ENCODE data around the gene NUP50.

Gene NUP50

DNA sequence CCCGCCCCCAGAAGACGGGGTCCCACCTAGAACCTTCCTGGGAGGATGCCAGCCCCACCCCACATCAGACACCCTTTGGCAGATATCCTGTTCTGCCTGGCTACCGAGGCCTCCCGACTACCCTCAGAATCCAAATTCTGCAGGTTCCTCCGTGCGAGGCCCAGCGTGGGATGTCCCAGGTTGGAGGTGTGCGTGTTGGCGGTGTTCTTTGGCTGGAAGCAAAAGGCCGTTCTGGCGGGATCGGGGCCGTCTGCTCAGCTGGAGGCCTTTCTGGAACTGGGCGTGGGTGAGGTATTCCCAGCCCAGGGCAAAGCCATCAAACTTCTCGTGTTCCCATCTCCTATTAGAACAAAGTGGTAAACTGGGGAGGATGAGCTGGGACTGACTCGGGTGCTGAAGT, 32.6 kb downstream of the NUP50 start:
- DNase-seq (ENCODE audit: low spot score) = no peak

DNA sequence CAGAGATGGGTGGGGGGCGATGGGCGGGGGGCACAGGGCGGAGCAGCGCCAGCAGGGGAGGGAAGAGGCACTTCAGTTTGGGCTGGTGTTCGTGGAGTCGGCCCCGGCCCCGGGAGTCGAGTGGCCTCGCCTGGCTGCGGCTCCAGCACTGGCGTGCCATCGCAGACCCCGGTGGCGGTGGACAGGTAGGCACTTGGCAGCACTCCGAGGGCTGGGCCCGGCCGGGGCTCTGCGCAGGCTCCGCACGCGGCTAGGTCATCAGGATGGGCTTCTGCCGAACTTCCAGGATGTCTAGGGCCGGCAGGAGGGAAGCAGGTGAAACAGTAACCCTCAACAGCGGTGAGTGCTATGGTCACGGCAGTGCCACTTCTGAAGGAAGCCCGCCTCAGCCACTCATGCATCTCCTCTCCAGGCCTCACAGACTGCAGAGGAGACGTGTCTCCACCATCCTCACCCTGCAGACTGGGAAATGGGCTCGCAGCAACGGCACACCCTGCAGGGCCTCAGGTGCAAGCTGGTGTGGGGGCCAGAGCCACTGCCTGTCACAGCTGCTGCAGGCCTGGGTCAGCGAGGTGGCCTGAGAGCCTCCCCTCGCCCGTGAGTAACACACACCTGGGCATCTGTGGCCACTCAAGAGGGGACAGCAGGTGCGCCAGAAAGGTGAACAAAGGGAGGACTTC, 33.3 kb downstream of the NUP50 start:
- no peak for DNase-seq (ENCODE audit: low spot score)

DNA sequence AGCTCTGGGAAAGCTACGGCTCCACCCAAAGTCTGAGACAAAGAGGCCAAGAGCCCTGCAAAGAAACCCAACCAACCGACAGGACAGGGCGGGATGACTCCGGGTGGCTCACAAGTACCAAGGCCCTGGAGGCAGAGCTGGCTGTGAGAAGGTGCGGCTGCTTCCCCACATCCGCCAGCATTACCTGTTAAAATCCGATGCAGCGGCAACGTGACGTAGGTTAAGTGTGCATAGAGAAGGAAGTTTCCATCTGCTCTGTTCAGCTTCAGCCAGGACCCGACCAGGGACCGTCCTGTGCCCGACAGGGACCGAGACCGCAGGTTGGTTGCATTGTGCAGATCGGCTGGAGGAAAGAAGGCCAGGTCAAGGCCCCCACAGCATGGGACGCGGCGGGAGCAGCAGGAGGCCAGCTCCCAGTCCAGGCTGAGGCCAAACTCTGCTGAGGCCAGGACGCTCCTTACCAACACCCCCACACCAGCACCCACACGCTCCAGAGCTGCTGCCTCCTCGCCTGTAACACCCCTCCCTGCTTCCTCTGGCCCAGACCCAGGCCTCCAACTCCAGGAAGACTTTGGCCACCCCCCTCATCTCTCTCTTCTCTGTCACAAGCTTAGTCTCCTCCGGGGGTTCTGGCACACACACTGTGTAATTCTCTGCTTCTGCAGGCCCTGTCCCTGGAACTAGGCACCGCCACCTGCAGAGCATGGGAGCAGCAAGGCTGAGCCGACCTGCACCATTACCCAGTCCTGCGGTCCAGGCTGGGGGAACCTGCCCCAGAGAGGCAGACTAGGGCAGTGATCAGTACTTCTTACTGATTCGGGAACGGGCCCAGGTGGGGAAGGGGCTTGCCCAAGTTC, 34.1 kb downstream of the NUP50 start:
- no peak for DNase-seq (ENCODE audit: low spot score)

- DNase-seq (ENCODE audit: low spot score) = no peak
These were observed 34.7 kb downstream of the NUP50 start for GRCh38 chr22:45198463-45198795.

GRCh38 chr22:45199723-45200122, 36.0 kb downstream of the NUP50 start:
- no peak for DNase-seq (ENCODE audit: low spot score)

GRCh38 chr22:45200230-45200629, 36.5 kb downstream of the NUP50 start:
- DNase-seq (ENCODE audit: low spot score) = no peak

DNA sequence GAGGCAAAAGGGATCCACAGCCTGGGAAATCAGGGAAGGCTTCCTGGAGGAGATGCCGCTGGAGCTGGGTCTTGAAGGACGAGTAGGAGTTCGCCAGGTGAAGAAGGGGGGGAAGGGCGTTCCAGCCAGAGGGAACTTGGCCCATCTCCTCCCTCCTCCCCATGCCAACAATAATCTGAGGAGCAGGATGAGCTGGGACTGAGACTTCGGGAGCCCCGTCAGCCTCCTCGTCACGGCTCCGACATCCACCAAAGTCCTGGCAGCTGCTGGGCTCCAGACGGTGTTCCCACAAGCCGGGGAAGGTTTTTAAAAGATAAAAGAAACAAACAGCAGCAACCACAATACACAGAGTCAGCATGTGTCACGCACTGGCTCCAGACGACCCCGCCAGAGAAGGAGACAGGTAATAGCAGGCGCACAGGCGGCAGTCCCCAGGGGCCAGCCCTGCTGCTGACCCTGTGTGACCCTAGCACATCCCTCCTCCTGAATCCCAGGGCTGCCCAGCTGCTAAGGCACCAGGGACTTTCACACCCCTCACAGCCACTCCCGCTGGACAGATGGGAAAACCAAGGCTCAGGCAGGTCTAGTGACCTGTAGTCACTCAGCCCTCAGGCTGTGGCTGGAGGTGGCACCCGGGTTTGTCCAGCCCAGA, 37.3 kb downstream of the NUP50 start:
- DNase-seq (ENCODE audit: low spot score) = no peak

- DNase-seq (ENCODE audit: low spot score) = no peak
These were observed 38.1 kb downstream of the NUP50 start for GRCh38 chr22:45201678-45202332.

DNA sequence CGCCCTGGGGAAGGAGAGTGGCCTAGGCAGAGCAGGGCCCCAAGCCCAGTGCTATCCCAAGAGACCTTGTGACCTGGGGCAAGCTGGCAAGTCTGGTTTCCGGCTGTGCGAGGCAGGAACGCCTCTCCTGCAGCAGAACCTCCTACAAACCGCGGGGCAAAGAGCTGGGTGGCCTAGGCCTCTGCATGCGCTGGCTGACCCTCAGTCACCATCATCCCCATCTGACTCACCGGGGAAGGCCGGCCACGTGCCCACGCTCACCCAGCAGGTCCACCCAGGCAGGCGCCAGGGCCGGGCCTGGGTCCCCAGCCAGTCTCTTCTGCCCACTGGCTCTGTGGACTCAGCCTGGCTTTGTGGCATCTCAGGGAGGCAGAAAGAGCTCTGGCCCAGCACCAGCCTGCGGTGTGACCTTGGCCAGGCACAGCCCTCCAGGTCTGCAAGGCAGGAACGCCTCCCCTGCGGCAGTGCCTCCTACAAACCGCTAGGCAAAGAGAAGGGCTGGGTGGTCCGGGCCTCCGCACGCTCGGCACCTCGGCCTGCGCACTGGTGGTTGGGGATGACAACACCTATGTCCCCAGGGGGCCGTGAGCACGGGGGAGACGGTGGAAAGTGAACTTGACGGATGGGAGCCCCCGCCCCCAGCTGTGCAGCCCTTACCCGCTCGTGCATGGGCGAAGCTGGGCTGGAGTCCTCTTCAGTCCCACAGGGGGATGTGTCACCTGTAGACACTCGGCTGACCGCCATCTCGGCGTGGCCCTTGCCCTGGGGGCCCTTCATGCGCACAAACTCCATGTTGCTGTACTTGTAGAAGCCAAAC, 38.8 kb downstream of the NUP50 start:
- DNase-seq (ENCODE audit: low spot score) = no peak

- DNase-seq (ENCODE audit: low spot score) = no peak
These were observed 39.6 kb downstream of the NUP50 start for GRCh38 chr22:45203150-45203951.

DNA sequence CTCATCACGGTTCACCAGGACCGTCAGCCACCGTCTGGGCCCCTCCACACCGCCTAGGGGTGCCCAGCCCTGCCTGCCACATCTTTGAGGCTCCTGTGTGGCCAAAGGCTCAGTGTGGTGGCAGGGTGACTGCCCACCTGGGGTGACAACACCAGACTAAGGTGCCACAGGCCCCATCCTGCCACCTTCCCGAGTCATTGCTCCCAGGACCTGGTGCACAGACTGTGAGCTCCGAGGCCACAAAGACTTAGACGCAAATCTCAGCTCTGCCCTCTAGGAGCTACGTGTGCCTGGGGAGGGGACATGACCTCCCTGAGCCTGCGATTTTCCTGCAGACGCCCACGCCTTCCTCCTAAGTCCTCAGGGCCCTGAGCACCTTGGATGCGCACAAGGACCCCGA, 40.5 kb downstream of the NUP50 start:
- no peak for DNase-seq (ENCODE audit: low spot score)

DNA sequence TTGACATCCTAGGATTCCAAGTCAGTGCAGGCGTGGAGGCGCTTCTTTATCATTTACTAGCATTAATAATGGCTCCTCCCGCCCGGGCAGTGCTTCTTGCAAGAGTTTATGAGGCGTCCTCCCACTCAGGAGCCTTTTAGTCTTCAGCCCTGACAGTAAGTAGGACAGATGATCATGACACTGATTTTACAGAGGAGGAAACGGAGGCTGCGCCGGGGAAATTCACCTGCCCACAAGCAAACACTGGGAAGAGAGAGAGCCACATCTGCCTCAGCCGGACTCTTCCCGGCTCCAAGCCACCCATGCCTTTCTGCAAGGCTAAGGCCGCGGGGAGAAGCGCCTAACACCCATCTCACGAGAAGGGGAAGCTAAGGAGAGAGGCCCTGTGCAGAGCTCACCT, 41.1 kb downstream of the NUP50 start:
- no peak for DNase-seq (ENCODE audit: low spot score)

DNA sequence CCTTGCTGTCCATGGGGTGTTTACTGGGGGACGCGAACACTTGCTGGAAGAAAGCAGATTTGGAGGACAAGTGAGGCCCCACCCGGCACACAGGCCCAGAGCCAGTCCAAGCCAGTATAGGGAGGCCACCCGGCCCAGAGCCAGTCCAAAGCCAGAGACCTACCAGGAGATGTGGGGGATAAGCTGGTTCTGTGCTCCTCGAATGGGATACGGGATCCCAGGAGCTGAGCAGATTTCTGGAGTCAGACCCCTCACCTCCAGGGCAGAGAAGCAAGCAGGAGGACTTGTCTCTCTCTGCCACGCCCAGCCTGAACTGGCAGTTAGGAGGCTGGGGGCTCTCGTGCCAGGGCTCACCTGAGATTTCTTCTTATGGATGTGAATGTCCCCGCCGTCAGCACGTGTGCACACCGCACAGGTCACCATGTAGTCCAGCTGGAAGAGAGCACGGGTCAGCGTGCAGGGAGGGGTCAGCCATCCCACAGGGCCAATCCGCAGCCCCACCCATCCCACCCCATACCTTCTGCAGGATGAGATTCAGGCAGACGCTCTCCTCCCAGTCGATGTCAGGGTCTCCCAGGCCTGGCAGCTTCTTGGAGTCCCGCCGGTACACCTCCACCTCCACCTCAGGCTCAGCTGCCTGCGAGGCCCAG, 41.7 kb downstream of the NUP50 start:
- no peak for DNase-seq (ENCODE audit: low spot score)

DNA sequence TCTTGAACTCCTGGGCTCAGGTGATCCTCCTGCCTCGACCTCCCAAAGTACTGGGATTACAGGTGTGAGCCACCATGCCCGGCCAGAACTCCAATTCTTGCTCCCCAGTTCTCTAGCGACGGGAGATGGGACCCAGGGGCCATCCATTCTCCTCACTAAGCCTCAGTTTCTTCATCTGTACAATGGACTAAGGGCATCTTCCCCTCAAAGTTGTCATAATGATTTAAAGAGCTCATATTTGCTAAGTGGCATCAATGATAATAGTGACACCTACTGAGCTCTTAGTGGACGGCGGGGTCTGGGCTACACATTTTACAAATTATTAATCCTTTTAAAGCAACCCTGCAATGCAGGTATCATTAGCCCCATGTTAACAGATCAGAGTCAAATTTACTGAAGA, 42.5 kb downstream of the NUP50 start:
- no peak for DNase-seq (ENCODE audit: low spot score)

- no peak for DNase-seq (ENCODE audit: low spot score)
These were observed 43.8 kb downstream of the NUP50 start for GRCh38 chr22:45207533-45207932.

GRCh38 chr22:45207981-45208664, 44.4 kb downstream of the NUP50 start:
- no peak for DNase-seq (ENCODE audit: low spot score)

- no peak for DNase-seq (ENCODE audit: low spot score)
These were observed 44.9 kb downstream of the NUP50 start for GRCh38 chr22:45208696-45208992.

- DNase-seq (ENCODE audit: low spot score) = no peak
These were observed 45.5 kb downstream of the NUP50 start for GRCh38 chr22:45208993-45209838.

- DNase-seq (ENCODE audit: low spot score) = no peak
These were observed 46.4 kb downstream of the NUP50 start for GRCh38 chr22:45210174-45210573.

Measured in LoVo (cell line).